ENCODE results near the gene LTC4S. TPM values are rescaled to one million over a fixed set of nuclear protein-coding genes. Genes with fewer than 3 reads are reported as not detected.

LTC4S gene
- total and polyA plus RNA-seq, 2 experiments from 2014 or later: 5.8 to 10.1 TPM

DNA sequence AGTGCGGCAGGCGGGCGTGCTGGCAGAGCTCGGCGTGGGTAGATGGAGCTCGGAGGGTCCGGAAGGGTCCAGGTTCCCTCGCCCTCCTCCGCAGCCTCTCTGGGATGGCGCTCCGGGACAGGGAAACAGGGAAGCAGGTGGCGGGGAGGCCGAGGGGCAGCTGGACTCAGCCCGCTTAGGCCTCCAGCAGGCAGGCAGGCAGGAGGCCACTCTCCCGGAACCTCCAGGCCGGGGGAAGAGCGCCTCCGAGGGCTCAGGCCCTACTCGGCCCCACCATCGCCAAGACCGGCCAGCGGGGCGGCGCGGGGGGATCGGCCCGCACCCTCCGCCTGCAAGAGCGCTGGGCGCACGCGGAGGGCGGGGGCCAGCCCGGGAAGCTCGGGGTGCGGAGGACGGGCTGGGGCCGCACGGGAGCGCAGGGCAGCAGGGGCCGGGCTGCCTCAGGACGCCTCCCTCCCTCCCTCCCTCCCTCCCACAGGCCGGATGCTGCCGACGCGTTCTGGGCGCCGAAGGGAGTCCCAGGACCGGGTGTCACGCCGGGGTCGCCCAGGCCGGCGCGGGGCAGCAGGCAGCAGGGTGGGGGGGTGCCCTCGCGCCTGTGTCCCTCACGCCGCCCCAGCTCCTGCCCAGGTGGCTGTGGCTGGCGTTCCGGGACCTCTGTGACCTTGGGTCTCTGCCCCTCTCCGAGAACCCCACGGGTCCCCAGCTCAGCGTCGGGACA, 11.9 kb downstream of the LTC4S start:
- DNase-seq (ENCODE audit: low spot score): peak; percentile 65
- H3F3A ChIP-seq (replicated peaks; ENCODE audit: low read depth): peaks cover 7% of the 10 kb centered on the region

DNA sequence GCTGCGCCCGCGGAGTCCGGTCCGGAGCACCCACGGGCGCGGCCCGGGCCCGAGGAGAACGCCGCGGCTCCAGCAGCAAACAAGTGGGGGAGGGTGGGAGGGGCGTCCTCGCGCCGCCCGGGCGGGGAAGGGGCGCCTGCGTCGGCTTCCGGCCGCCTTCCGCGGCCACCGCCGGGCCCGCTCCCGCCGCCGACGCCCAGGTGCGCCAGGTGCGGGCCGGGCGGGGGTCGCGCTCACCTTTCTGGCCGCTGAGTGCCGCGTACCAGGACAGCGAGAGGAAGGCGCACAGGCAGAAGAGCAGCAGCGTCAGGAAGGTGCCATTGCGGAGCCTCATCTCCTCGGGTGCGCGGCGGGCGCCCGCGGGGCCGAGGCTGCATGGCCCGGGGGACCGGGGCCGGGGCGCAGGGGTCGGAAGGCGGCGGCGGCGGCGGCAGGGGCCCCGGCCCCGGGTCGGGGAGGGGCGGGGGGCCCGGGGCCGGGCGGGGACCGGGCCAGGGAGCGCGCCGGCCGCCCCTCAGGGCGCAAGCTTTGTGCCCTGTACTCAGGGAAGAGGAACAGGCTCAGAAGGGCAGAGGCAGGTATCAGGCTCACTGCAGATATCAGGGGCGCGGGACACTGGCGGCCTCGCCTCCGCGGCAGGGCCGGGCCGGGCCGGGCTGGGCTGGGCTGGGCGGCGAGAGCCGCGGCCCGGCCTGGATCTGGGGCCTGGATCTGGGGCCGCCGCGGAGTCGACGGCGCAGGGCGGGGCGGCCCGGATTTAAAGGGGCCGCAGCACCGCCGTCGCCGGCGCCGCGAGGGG, 12.7 kb downstream of the LTC4S start, which contains the start of gene MGAT4B:
MGAT4B (minus strand) TSS at position 617 of the 799 bp plus-strand sequence; CDS start at position 334, 283 bp downstream.
- H3F3A ChIP-seq (replicated peaks; ENCODE audit: low read depth): peaks cover 13% of the 10 kb centered on the region
- peak within 1 kb of the TSS; percentile 80 for H3K4me3 Mint-ChIP-seq
- peaks cover 22% of the 10 kb centered on the region for H3K79me2 ChIP-seq (replicated peaks; ENCODE audit: insufficient read depth)
- H2AFZ ChIP-seq: peak within 1 kb of the TSS; percentile 32; the same call in 1 of the 2 replicates
- no peaks in the 10 kb centered on the region for H3K9me2 ChIP-seq (ENCODE audit: insufficient read depth)
- no peak within 1 kb of the TSS for H3K27ac Mint-ChIP-seq
- peak within 1 kb of the TSS; percentile 77 for H3K4me3 ChIP-seq
- peak; percentile 85 for DNase-seq (ENCODE audit: low spot score)
- peak within 1 kb of the TSS; percentile 92 for H3K4me2 ChIP-seq
- H3K4me1 ChIP-seq (ENCODE audit: insufficient read depth): peaks cover 8% of the 10 kb centered on the region
- ATAC-seq: peak; percentile 62
- H3K27ac ChIP-seq (ENCODE audit: low read depth): no peak within 1 kb of the TSS
- peaks cover 12% of the 10 kb centered on the region; the same call in 1 of the 3 replicates for H3K36me3 Mint-ChIP-seq (ENCODE audit: low read depth)
- H3K9me3 Mint-ChIP-seq: no peaks in the 10 kb centered on the region
- H3K4me1 Mint-ChIP-seq: peaks cover 30% of the 10 kb centered on the region
- H3K27me3 ChIP-seq (ENCODE audit: insufficient read depth): no peaks in the 10 kb centered on the region
- peaks cover 27% of the 10 kb centered on the region for H3K27me3 Mint-ChIP-seq (ENCODE audit: insufficient read depth, low read depth, poor library complexity)
- peaks cover 17% of the 10 kb centered on the region for H4K20me1 ChIP-seq (replicated peaks; ENCODE audit: insufficient read depth)
- no peaks in the 10 kb centered on the region for H3K36me3 ChIP-seq (ENCODE audit: insufficient read depth)
- TF ChIP-seq NANOG (IDR thresholded peaks at IDR 0.05; ENCODE audit: borderline replicate concordance) (no peak), ZNF331 (CRISPR knock-in tag; IDR thresholded peaks at IDR 0.05; ENCODE audit: low read depth) (no peak), STAT1 (IDR thresholded peaks at IDR 0.05; ENCODE audit: unreplicated experiment) (no peak), EZH2 (IDR thresholded peaks at IDR 0.05; ENCODE audit: low read depth, unreplicated experiment) (no peak)
- TF ChIP-seq, protein P1, sequence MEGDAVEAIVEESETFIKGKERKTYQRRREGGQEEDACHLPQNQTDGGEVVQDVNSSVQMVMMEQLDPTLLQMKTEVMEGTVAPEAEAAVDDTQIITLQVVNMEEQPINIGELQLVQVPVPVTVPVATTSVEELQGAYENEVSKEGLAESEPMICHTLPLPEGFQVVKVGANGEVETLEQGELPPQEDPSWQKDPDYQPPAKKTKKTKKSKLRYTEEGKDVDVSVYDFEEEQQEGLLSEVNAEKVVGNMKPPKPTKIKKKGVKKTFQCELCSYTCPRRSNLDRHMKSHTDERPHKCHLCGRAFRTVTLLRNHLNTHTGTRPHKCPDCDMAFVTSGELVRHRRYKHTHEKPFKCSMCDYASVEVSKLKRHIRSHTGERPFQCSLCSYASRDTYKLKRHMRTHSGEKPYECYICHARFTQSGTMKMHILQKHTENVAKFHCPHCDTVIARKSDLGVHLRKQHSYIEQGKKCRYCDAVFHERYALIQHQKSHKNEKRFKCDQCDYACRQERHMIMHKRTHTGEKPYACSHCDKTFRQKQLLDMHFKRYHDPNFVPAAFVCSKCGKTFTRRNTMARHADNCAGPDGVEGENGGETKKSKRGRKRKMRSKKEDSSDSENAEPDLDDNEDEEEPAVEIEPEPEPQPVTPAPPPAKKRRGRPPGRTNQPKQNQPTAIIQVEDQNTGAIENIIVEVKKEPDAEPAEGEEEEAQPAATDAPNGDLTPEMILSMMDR (conservative IDR thresholded peaks at IDR 0.05; ENCODE audit: low read depth in 2 of 2): no peak
- TF ChIP-seq, protein P2, sequence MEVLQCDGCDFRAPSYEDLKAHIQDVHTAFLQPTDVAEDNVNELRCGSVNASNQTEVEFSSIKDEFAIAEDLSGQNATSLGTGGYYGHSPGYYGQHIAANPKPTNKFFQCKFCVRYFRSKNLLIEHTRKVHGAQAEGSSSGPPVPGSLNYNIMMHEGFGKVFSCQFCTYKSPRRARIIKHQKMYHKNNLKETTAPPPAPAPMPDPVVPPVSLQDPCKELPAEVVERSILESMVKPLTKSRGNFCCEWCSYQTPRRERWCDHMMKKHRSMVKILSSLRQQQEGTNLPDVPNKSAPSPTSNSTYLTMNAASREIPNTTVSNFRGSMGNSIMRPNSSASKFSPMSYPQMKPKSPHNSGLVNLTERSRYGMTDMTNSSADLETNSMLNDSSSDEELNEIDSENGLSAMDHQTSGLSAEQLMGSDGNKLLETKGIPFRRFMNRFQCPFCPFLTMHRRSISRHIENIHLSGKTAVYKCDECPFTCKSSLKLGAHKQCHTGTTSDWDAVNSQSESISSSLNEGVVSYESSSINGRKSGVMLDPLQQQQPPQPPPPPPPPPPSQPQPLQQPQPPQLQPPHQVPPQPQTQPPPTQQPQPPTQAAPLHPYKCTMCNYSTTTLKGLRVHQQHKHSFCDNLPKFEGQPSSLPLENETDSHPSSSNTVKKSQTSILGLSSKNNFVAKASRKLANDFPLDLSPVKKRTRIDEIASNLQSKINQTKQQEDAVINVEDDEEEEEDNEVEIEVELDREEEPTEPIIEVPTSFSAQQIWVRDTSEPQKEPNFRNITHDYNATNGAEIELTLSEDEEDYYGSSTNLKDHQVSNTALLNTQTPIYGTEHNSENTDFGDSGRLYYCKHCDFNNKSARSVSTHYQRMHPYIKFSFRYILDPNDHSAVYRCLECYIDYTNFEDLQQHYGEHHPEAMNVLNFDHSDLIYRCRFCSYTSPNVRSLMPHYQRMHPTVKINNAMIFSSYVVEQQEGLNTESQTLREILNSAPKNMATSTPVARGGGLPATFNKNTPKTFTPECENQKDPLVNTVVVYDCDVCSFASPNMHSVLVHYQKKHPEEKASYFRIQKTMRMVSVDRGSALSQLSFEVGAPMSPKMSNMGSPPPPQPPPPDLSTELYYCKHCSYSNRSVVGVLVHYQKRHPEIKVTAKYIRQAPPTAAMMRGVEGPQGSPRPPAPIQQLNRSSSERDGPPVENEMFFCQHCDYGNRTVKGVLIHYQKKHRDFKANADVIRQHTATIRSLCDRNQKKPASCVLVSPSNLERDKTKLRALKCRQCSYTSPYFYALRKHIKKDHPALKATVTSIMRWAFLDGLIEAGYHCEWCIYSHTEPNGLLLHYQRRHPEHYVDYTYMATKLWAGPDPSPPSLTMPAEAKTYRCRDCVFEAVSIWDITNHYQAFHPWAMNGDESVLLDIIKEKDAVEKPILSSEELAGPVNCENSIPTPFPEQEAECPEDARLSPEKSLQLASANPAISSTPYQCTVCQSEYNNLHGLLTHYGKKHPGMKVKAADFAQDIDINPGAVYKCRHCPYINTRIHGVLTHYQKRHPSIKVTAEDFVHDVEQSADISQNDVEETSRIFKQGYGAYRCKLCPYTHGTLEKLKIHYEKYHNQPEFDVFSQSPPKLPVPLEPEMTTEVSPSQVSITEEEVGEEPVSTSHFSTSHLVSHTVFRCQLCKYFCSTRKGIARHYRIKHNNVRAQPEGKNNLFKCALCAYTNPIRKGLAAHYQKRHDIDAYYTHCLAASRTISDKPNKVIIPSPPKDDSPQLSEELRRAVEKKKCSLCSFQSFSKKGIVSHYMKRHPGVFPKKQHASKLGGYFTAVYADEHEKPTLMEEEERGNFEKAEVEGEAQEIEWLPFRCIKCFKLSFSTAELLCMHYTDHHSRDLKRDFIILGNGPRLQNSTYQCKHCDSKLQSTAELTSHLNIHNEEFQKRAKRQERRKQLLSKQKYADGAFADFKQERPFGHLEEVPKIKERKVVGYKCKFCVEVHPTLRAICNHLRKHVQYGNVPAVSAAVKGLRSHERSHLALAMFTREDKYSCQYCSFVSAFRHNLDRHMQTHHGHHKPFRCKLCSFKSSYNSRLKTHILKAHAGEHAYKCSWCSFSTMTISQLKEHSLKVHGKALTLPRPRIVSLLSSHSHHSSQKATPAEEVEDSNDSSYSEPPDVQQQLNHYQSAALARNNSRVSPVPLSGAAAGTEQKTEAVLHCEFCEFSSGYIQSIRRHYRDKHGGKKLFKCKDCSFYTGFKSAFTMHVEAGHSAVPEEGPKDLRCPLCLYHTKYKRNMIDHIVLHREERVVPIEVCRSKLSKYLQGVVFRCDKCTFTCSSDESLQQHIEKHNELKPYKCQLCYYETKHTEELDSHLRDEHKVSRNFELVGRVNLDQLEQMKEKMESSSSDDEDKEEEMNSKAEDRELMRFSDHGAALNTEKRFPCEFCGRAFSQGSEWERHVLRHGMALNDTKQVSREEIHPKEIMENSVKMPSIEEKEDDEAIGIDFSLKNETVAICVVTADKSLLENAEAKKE (CRISPR knock-in tag; IDR thresholded peaks at IDR 0.05): no peak

More for the DNA sequence above, 11.9 kb downstream of the LTC4S start:
- peak overlapping the region; percentile 77 for H3K4me3 ChIP-seq
- ATAC-seq: peak; percentile 6
- no peaks in the 10 kb centered on the region for H3K9me3 Mint-ChIP-seq
- H3K27me3 ChIP-seq (ENCODE audit: insufficient read depth): no peaks in the 10 kb centered on the region
- H3K4me3 Mint-ChIP-seq: peak overlapping the region; percentile 80
- H3K27ac Mint-ChIP-seq: no peak overlapping the region
- no peak overlapping the region for H2AFZ ChIP-seq
- H3K4me2 ChIP-seq: peak overlapping the region; percentile 92
- no peak overlapping the region for H3K27ac ChIP-seq (ENCODE audit: low read depth)
- peaks cover 27% of the 10 kb centered on the region for H3K27me3 Mint-ChIP-seq (ENCODE audit: insufficient read depth, low read depth, poor library complexity)
- H3K79me2 ChIP-seq (replicated peaks; ENCODE audit: insufficient read depth): peaks cover 22% of the 10 kb centered on the region
- no peaks in the 10 kb centered on the region for H3K9me2 ChIP-seq (ENCODE audit: insufficient read depth)
- TF ChIP-seq, protein P3, sequence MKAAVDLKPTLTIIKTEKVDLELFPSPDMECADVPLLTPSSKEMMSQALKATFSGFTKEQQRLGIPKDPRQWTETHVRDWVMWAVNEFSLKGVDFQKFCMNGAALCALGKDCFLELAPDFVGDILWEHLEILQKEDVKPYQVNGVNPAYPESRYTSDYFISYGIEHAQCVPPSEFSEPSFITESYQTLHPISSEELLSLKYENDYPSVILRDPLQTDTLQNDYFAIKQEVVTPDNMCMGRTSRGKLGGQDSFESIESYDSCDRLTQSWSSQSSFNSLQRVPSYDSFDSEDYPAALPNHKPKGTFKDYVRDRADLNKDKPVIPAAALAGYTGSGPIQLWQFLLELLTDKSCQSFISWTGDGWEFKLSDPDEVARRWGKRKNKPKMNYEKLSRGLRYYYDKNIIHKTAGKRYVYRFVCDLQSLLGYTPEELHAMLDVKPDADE (IDR thresholded peaks at IDR 0.05): no peak
- TF ChIP-seq EZH2phosphoT487 (IDR thresholded peaks at IDR 0.05; ENCODE audit: unreplicated experiment): no peak
- peak; percentile 17; the same call in 1 of the 2 replicates for TF ChIP-seq POLR2AphosphoS5 (IDR thresholded peaks at IDR 0.05; ENCODE audit: low read depth)
- H3K4me1 Mint-ChIP-seq: peaks cover 30% of the 10 kb centered on the region
- H3K36me3 ChIP-seq (ENCODE audit: insufficient read depth): no peaks in the 10 kb centered on the region
- H4K20me1 ChIP-seq (replicated peaks; ENCODE audit: insufficient read depth): peaks cover 17% of the 10 kb centered on the region
- H3K36me3 Mint-ChIP-seq (ENCODE audit: low read depth): peaks cover 9% of the 10 kb centered on the region; the same call in 1 of the 3 replicates
- H3K4me1 ChIP-seq (ENCODE audit: insufficient read depth): peaks cover 8% of the 10 kb centered on the region
